ENCODE results near the gene FLT1.

FLT1 gene

GRCh38 chr13:28252547-28252946, 242.4 kb downstream of the FLT1 start:
- no peak for TF ChIP-seq CTCF (IDR thresholded peaks at IDR 0.05; ENCODE audit: extremely low read depth, missing control alignments)
- DNase-seq (ENCODE audit: low spot score), result no peak

- no peak for DNase-seq (ENCODE audit: low spot score)
- TF ChIP-seq CTCF (IDR thresholded peaks at IDR 0.05; ENCODE audit: extremely low read depth, missing control alignments), result no peak
Measured at GRCh38 chr13:28251466-28251865, 243.5 kb downstream of the FLT1 start.

- no peak for DNase-seq (ENCODE audit: low spot score)
- no peak for TF ChIP-seq CTCF (IDR thresholded peaks at IDR 0.05; ENCODE audit: extremely low read depth, missing control alignments)
Measured at GRCh38 chr13:28250542-28250941, 244.4 kb downstream of the FLT1 start.
